H9 (cell line): ENCODE data around the gene EML1. TPM values are rescaled to one million over a fixed set of nuclear protein-coding genes. Genes with fewer than 3 reads are reported as not detected.

Experiments
- DNase-seq: peaks from one replicate; pipeline ENCODE4 v3.0.0-alpha.2; 2017
- H2AFZ ChIP-seq: one replicate; pipeline ENCODE4 v1.6.1; 2013; ENCODE audit warnings: mild to moderate bottlenecking, low read length, control low read depth, moderate library complexity
- H2AK5ac ChIP-seq: 2 replicates; pipeline ENCODE4 v1.6.1; 2013; ENCODE audit warnings: low read length, control low read depth, mixed read lengths; ENCODE audit not compliant: insufficient read length
- H2BK120ac ChIP-seq: one replicate; pipeline ENCODE4 v1.6.1; 2013; ENCODE audit warnings: low read depth, mild to moderate bottlenecking, low read length, control low read depth, inconsistent platforms; ENCODE audit not compliant: poor library complexity, severe bottlenecking
- H2BK12ac ChIP-seq: 2 replicates; pipeline ENCODE4 v1.6.1; 2013; ENCODE audit warnings: low read length, control low read depth, mixed read lengths, low read depth; ENCODE audit not compliant: insufficient read length
- H2BK15ac ChIP-seq: 2 replicates; pipeline ENCODE4 v1.6.1; 2013; ENCODE audit warnings: low read depth, low read length, control low read depth
- H2BK20ac ChIP-seq: one replicate; pipeline ENCODE4 v1.6.1; 2013; ENCODE audit warnings: low read depth, mild to moderate bottlenecking, low read length, control low read depth, inconsistent platforms; ENCODE audit not compliant: poor library complexity, severe bottlenecking
- H2BK5ac ChIP-seq: 2 replicates; pipeline ENCODE4 v1.6.1; 2013; ENCODE audit warnings: low read length, control low read depth, mixed read lengths; ENCODE audit not compliant: insufficient read length
- H3K14ac ChIP-seq: 2 replicates; pipeline ENCODE4 v1.6.1; 2013; ENCODE audit warnings: low read length, control low read depth; ENCODE audit not compliant: insufficient read depth
- H3K18ac ChIP-seq: 2 replicates; pipeline ENCODE4 v1.6.1; 2013; ENCODE audit warnings: low read depth, mild to moderate bottlenecking, mixed read lengths, low read length, control low read depth; ENCODE audit not compliant: insufficient read length
- H3K23ac ChIP-seq: 2 replicates; pipeline ENCODE4 v1.6.1; 2013; ENCODE audit warnings: low read length, control low read depth, mixed read lengths, low read depth; ENCODE audit not compliant: insufficient read length
- H3K23me2 ChIP-seq: 2 replicates; pipeline ENCODE4 v1.6.1; 2013; ENCODE audit warnings: low read depth, mild to moderate bottlenecking, mixed read lengths, low read length, control low read depth; ENCODE audit not compliant: insufficient read length, poor library complexity, severe bottlenecking
- H3K27ac ChIP-seq: 2 replicates; pipeline ENCODE4 v1.5.1; 2013; ENCODE audit warnings: low read length, control low read depth, mixed read lengths, low read depth; ENCODE audit not compliant: insufficient read length
- H3K27me3 ChIP-seq: 2 replicates; pipeline ENCODE4 v1.6.1; 2013; ENCODE audit warnings: low read length, control low read depth, inconsistent platforms; ENCODE audit not compliant: insufficient read depth
- H3K4ac ChIP-seq: 2 replicates; pipeline ENCODE4 v1.6.1; 2013; ENCODE audit warnings: low read depth, mild to moderate bottlenecking, control low read depth, inconsistent platforms, low read length, moderate library complexity
- H3K4me1 ChIP-seq: 2 replicates; pipeline ENCODE4 v1.6.1; 2013; ENCODE audit warnings: low read length, control low read depth, inconsistent platforms; ENCODE audit not compliant: insufficient read depth
- H3K4me2 ChIP-seq: 2 replicates; pipeline ENCODE4 v1.6.1; 2013; ENCODE audit warnings: low read length, control low read depth, mixed read lengths; ENCODE audit not compliant: insufficient read length, insufficient read depth
- H3K56ac ChIP-seq: 2 replicates; pipeline ENCODE4 v1.6.1; 2013; ENCODE audit warnings: low read depth, mild to moderate bottlenecking, mixed read lengths, low read length, control low read depth; ENCODE audit not compliant: insufficient read length
- H3K79me1 ChIP-seq: 2 replicates; pipeline ENCODE4 v1.6.1; 2013; ENCODE audit warnings: low read depth, mild to moderate bottlenecking, moderate library complexity, low read length, control low read depth, inconsistent platforms; ENCODE audit not compliant: insufficient read depth, poor library complexity, severe bottlenecking
- H3K79me2 ChIP-seq: 2 replicates; pipeline ENCODE4 v1.6.1; 2013; ENCODE audit warnings: low read length, control low read depth, inconsistent platforms; ENCODE audit not compliant: insufficient read depth
- H3K9ac ChIP-seq: 2 replicates; pipeline ENCODE4 v1.6.1; 2013; ENCODE audit warnings: low read length, control low read depth, mixed read lengths; ENCODE audit not compliant: insufficient read length; ENCODE audit errors: extremely low read depth
- H3K9me3 ChIP-seq: one replicate; pipeline ENCODE4 v1.6.1; 2013; ENCODE audit warnings: low read depth, low read length, inconsistent platforms; ENCODE audit not compliant: control insufficient read depth
- H3T11ph ChIP-seq: one replicate; pipeline ENCODE4 v1.6.1; 2013; ENCODE audit warnings: mild to moderate bottlenecking, low read length, control low read depth, inconsistent platforms
- H4K20me1 ChIP-seq: one replicate; pipeline ENCODE4 v1.6.1; 2013; ENCODE audit not compliant: control insufficient read depth, insufficient read length, insufficient read depth
- H4K5ac ChIP-seq: 2 replicates; pipeline ENCODE4 v1.6.1; 2013; ENCODE audit warnings: low read depth, mild to moderate bottlenecking, mixed read lengths, low read length, control low read depth; ENCODE audit not compliant: insufficient read length
- H4K8ac ChIP-seq: replicated peaks from 2 replicates; pipeline ENCODE4 v1.6.1; 2013; ENCODE audit warnings: low read length, control low read depth, mixed read lengths, low read depth; ENCODE audit not compliant: insufficient read length
- H4K91ac ChIP-seq: 2 replicates; pipeline ENCODE4 v1.6.1; 2013; ENCODE audit warnings: low read depth, mild to moderate bottlenecking, moderate library complexity, mixed read lengths, low read length, control low read depth; ENCODE audit not compliant: insufficient read length
- H3K27ac Mint-ChIP-seq, 3 experiments: 2 replicates in 2 of 3; 3 replicates in 1 of 3; pipeline ENCODE4 v1.8.0; 2020 to 2021; ENCODE audit warnings: mixed read lengths in 3 of 3, mild to moderate bottlenecking in 1 of 3, moderate library complexity in 1 of 3
- H3K27me3 Mint-ChIP-seq: 2 replicates; pipeline ENCODE4 v1.8.0; 2021; ENCODE audit warnings: low read depth, mild to moderate bottlenecking, moderate library complexity, mixed read lengths
- H3K36me3 Mint-ChIP-seq, 3 experiments: 2 replicates in 2 of 3; 3 replicates in 1 of 3; pipeline ENCODE4 v1.8.0; 2020 to 2021; ENCODE audit warnings: low read depth in 3 of 3, mixed read lengths in 3 of 3; ENCODE audit not compliant: insufficient read depth in 1 of 3
- H3K4me1 Mint-ChIP-seq, 2 experiments: 2 replicates each; pipeline ENCODE4 v1.8.0; 2020; ENCODE audit warnings: mixed read lengths in 2 of 2
- H3K4me3 Mint-ChIP-seq, 2 experiments: 2 replicates in 1 of 2; 3 replicates in 1 of 2; pipeline ENCODE4 v1.8.0; 2020 to 2021; ENCODE audit warnings: mild to moderate bottlenecking in 2 of 2, mixed read lengths in 2 of 2, moderate library complexity in 1 of 2
- H3K9me3 Mint-ChIP-seq, 2 experiments: 2 replicates in 1 of 2; 3 replicates in 1 of 2; pipeline ENCODE4 v1.8.0; 2020; ENCODE audit warnings: mild to moderate bottlenecking in 2 of 2, mixed read lengths in 2 of 2, moderate library complexity in 1 of 2
- WGBS: extraction: QIAGEN DNeasy Blood & Tissue Kit; methylation state at CpG from one replicate; pipeline ENCODE4 v1.1.7; 2013; ENCODE audit warnings: missing lambda C conversion rate, low lambda C conversion rate, mixed read lengths; ENCODE audit not compliant: insufficient read length; ENCODE audit errors: extremely low coverage; 5-methylcytosine and 5-hydroxymethylcytosine counted together
- total RNA-seq: library from RNA; stranded (reverse); gene quantifications from 2 replicates; pipeline ENCODE4 v1.2.1, GENCODE V29; 2021
- TF ChIP-seq, protein P1 (sequence below): fragments of 200-600 bp; sonication (generic); conservative IDR thresholded peaks from 3 replicates; pipeline ENCODE4 v1.8.0; 2021; ENCODE audit warnings: antibody characterized with exemption, mild to moderate bottlenecking

EML1 gene
- total RNA-seq, 1 experiment from 2014 or later = 16.7 TPM

- H2BK20ac ChIP-seq = no peak overlapping the region
- H3K9me3 Mint-ChIP-seq = peaks cover 5 to 8% of the 10 kb centered on the region in 2 experiments; a peak in 3 of 5 replicates
- no peaks in the 10 kb centered on the region for H3K23me2 ChIP-seq
- no peaks in the 10 kb centered on the region for H3K9me3 ChIP-seq
- H3K79me2 ChIP-seq = no peaks in the 10 kb centered on the region
- WGBS = no CpG with 5 or more reads among the region's 8 CpGs
- H3K9ac ChIP-seq = no peak overlapping the region
- no peak overlapping the region for H3K56ac ChIP-seq
- DNase-seq = no peak
- no peak overlapping the region for H2BK15ac ChIP-seq
- no peak overlapping the region for H3T11ph ChIP-seq
- H3K4me2 ChIP-seq = no peak overlapping the region
- H2AK5ac ChIP-seq = no peak overlapping the region
- no peak overlapping the region for H2BK120ac ChIP-seq
- TF ChIP-seq, protein P1, sequence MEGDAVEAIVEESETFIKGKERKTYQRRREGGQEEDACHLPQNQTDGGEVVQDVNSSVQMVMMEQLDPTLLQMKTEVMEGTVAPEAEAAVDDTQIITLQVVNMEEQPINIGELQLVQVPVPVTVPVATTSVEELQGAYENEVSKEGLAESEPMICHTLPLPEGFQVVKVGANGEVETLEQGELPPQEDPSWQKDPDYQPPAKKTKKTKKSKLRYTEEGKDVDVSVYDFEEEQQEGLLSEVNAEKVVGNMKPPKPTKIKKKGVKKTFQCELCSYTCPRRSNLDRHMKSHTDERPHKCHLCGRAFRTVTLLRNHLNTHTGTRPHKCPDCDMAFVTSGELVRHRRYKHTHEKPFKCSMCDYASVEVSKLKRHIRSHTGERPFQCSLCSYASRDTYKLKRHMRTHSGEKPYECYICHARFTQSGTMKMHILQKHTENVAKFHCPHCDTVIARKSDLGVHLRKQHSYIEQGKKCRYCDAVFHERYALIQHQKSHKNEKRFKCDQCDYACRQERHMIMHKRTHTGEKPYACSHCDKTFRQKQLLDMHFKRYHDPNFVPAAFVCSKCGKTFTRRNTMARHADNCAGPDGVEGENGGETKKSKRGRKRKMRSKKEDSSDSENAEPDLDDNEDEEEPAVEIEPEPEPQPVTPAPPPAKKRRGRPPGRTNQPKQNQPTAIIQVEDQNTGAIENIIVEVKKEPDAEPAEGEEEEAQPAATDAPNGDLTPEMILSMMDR = no peak
- no peak overlapping the region for H2BK5ac ChIP-seq
- H2AFZ ChIP-seq = no peak overlapping the region
- no peaks in the 10 kb centered on the region for H4K20me1 ChIP-seq
- no peak overlapping the region for H4K5ac ChIP-seq
- no peak overlapping the region for H3K27ac Mint-ChIP-seq
- H3K4me3 Mint-ChIP-seq = no peak overlapping the region
- H2BK12ac ChIP-seq = no peak overlapping the region
- no peak overlapping the region for H4K8ac ChIP-seq
- H3K18ac ChIP-seq = no peak overlapping the region
- H3K14ac ChIP-seq = no peak overlapping the region
- H3K27ac ChIP-seq = no peak overlapping the region
- H3K27me3 ChIP-seq = no peaks in the 10 kb centered on the region
- no peak overlapping the region for H3K23ac ChIP-seq
- no peaks in the 10 kb centered on the region for H3K79me1 ChIP-seq
- H4K91ac ChIP-seq = no peak overlapping the region
- H3K27me3 Mint-ChIP-seq = peaks cover 28% of the 10 kb centered on the region
- no peak overlapping the region for H3K4ac ChIP-seq
- peaks cover 0 to 4% (median 2%) of the 10 kb centered on the region in 3 experiments; a peak in 4 of 7 replicates for H3K36me3 Mint-ChIP-seq
- H3K4me1 ChIP-seq = no peaks in the 10 kb centered on the region
- H3K4me1 Mint-ChIP-seq = peaks cover 18 to 20% of the 10 kb centered on the region in 2 experiments
Observed at GRCh38 chr14:99951085-99951484, 157.9 kb downstream of the EML1 start.
